H9 (cell line): ENCODE measurements around the gene HRAS. TPM values are rescaled to one million over a fixed set of nuclear protein-coding genes. Genes with fewer than 3 reads are reported as not detected.
A peak's percentile ranks its signal among the peaks of the same experiment; 100 is the strongest.

ENCODE experiments used
- DNase-seq: peaks from one replicate; pipeline ENCODE4 v3.0.0-alpha.2; 2017
- H2AFZ ChIP-seq: one replicate; pipeline ENCODE4 v1.6.1; 2013; ENCODE audit warnings: mild to moderate bottlenecking, low read length, control low read depth, moderate library complexity
- H2AK5ac ChIP-seq: 2 replicates; pipeline ENCODE4 v1.6.1; 2013; ENCODE audit warnings: low read length, control low read depth, mixed read lengths; ENCODE audit not compliant: insufficient read length
- H2BK120ac ChIP-seq: one replicate; pipeline ENCODE4 v1.6.1; 2013; ENCODE audit warnings: low read depth, mild to moderate bottlenecking, low read length, control low read depth, inconsistent platforms; ENCODE audit not compliant: poor library complexity, severe bottlenecking
- H2BK12ac ChIP-seq: 2 replicates; pipeline ENCODE4 v1.6.1; 2013; ENCODE audit warnings: low read length, control low read depth, mixed read lengths, low read depth; ENCODE audit not compliant: insufficient read length
- H2BK15ac ChIP-seq: 2 replicates; pipeline ENCODE4 v1.6.1; 2013; ENCODE audit warnings: low read depth, low read length, control low read depth
- H2BK20ac ChIP-seq: one replicate; pipeline ENCODE4 v1.6.1; 2013; ENCODE audit warnings: low read depth, mild to moderate bottlenecking, low read length, control low read depth, inconsistent platforms; ENCODE audit not compliant: poor library complexity, severe bottlenecking
- H2BK5ac ChIP-seq: 2 replicates; pipeline ENCODE4 v1.6.1; 2013; ENCODE audit warnings: low read length, control low read depth, mixed read lengths; ENCODE audit not compliant: insufficient read length
- H3K14ac ChIP-seq: 2 replicates; pipeline ENCODE4 v1.6.1; 2013; ENCODE audit warnings: low read length, control low read depth; ENCODE audit not compliant: insufficient read depth
- H3K18ac ChIP-seq: 2 replicates; pipeline ENCODE4 v1.6.1; 2013; ENCODE audit warnings: low read depth, mild to moderate bottlenecking, mixed read lengths, low read length, control low read depth; ENCODE audit not compliant: insufficient read length
- H3K23ac ChIP-seq: 2 replicates; pipeline ENCODE4 v1.6.1; 2013; ENCODE audit warnings: low read length, control low read depth, mixed read lengths, low read depth; ENCODE audit not compliant: insufficient read length
- H3K23me2 ChIP-seq: 2 replicates; pipeline ENCODE4 v1.6.1; 2013; ENCODE audit warnings: low read depth, mild to moderate bottlenecking, mixed read lengths, low read length, control low read depth; ENCODE audit not compliant: insufficient read length, poor library complexity, severe bottlenecking
- H3K27ac ChIP-seq: 2 replicates; pipeline ENCODE4 v1.5.1; 2013; ENCODE audit warnings: low read length, control low read depth, mixed read lengths, low read depth; ENCODE audit not compliant: insufficient read length
- H3K27me3 ChIP-seq: 2 replicates; pipeline ENCODE4 v1.6.1; 2013; ENCODE audit warnings: low read length, control low read depth, inconsistent platforms; ENCODE audit not compliant: insufficient read depth
- H3K4ac ChIP-seq: 2 replicates; pipeline ENCODE4 v1.6.1; 2013; ENCODE audit warnings: low read depth, mild to moderate bottlenecking, control low read depth, inconsistent platforms, low read length, moderate library complexity
- H3K4me1 ChIP-seq: 2 replicates; pipeline ENCODE4 v1.6.1; 2013; ENCODE audit warnings: low read length, control low read depth, inconsistent platforms; ENCODE audit not compliant: insufficient read depth
- H3K4me2 ChIP-seq: 2 replicates; pipeline ENCODE4 v1.6.1; 2013; ENCODE audit warnings: low read length, control low read depth, mixed read lengths; ENCODE audit not compliant: insufficient read length, insufficient read depth
- H3K56ac ChIP-seq: 2 replicates; pipeline ENCODE4 v1.6.1; 2013; ENCODE audit warnings: low read depth, mild to moderate bottlenecking, mixed read lengths, low read length, control low read depth; ENCODE audit not compliant: insufficient read length
- H3K79me1 ChIP-seq: 2 replicates; pipeline ENCODE4 v1.6.1; 2013; ENCODE audit warnings: low read depth, mild to moderate bottlenecking, moderate library complexity, low read length, control low read depth, inconsistent platforms; ENCODE audit not compliant: insufficient read depth, poor library complexity, severe bottlenecking
- H3K79me2 ChIP-seq: 2 replicates; pipeline ENCODE4 v1.6.1; 2013; ENCODE audit warnings: low read length, control low read depth, inconsistent platforms; ENCODE audit not compliant: insufficient read depth
- H3K9ac ChIP-seq: 2 replicates; pipeline ENCODE4 v1.6.1; 2013; ENCODE audit warnings: low read length, control low read depth, mixed read lengths; ENCODE audit not compliant: insufficient read length; ENCODE audit errors: extremely low read depth
- H3K9me3 ChIP-seq: one replicate; pipeline ENCODE4 v1.6.1; 2013; ENCODE audit warnings: low read depth, low read length, inconsistent platforms; ENCODE audit not compliant: control insufficient read depth
- H3T11ph ChIP-seq: one replicate; pipeline ENCODE4 v1.6.1; 2013; ENCODE audit warnings: mild to moderate bottlenecking, low read length, control low read depth, inconsistent platforms
- H4K20me1 ChIP-seq: one replicate; pipeline ENCODE4 v1.6.1; 2013; ENCODE audit not compliant: control insufficient read depth, insufficient read length, insufficient read depth
- H4K5ac ChIP-seq: 2 replicates; pipeline ENCODE4 v1.6.1; 2013; ENCODE audit warnings: low read depth, mild to moderate bottlenecking, mixed read lengths, low read length, control low read depth; ENCODE audit not compliant: insufficient read length
- H4K8ac ChIP-seq: replicated peaks from 2 replicates; pipeline ENCODE4 v1.6.1; 2013; ENCODE audit warnings: low read length, control low read depth, mixed read lengths, low read depth; ENCODE audit not compliant: insufficient read length
- H4K91ac ChIP-seq: 2 replicates; pipeline ENCODE4 v1.6.1; 2013; ENCODE audit warnings: low read depth, mild to moderate bottlenecking, moderate library complexity, mixed read lengths, low read length, control low read depth; ENCODE audit not compliant: insufficient read length
- H3K27ac Mint-ChIP-seq, 3 experiments: 2 replicates in 2 of 3; 3 replicates in 1 of 3; pipeline ENCODE4 v1.8.0; 2020 to 2021; ENCODE audit warnings: mixed read lengths in 3 of 3, mild to moderate bottlenecking in 1 of 3, moderate library complexity in 1 of 3
- H3K27me3 Mint-ChIP-seq: 2 replicates; pipeline ENCODE4 v1.8.0; 2021; ENCODE audit warnings: low read depth, mild to moderate bottlenecking, moderate library complexity, mixed read lengths
- H3K36me3 Mint-ChIP-seq, 3 experiments: 2 replicates in 2 of 3; 3 replicates in 1 of 3; pipeline ENCODE4 v1.8.0; 2020 to 2021; ENCODE audit warnings: low read depth in 3 of 3, mixed read lengths in 3 of 3; ENCODE audit not compliant: insufficient read depth in 1 of 3
- H3K4me1 Mint-ChIP-seq, 2 experiments: 2 replicates each; pipeline ENCODE4 v1.8.0; 2020; ENCODE audit warnings: mixed read lengths in 2 of 2
- H3K4me3 Mint-ChIP-seq, 2 experiments: 2 replicates in 1 of 2; 3 replicates in 1 of 2; pipeline ENCODE4 v1.8.0; 2020 to 2021; ENCODE audit warnings: mild to moderate bottlenecking in 2 of 2, mixed read lengths in 2 of 2, moderate library complexity in 1 of 2
- H3K9me3 Mint-ChIP-seq, 2 experiments: 2 replicates in 1 of 2; 3 replicates in 1 of 2; pipeline ENCODE4 v1.8.0; 2020; ENCODE audit warnings: mild to moderate bottlenecking in 2 of 2, mixed read lengths in 2 of 2, moderate library complexity in 1 of 2
- WGBS: extraction: QIAGEN DNeasy Blood & Tissue Kit; methylation state at CpG from one replicate; pipeline ENCODE4 v1.1.7; 2013; ENCODE audit warnings: missing lambda C conversion rate, low lambda C conversion rate, mixed read lengths; ENCODE audit not compliant: insufficient read length; ENCODE audit errors: extremely low coverage; 5-methylcytosine and 5-hydroxymethylcytosine counted together
- microRNA-seq: library from miRNA; unstranded; fragments of <30 nt; microRNA quantifications from one replicate; pipeline ENCODE4, GENCODE V29; 2020; ENCODE audit warnings: borderline microRNAs expressed
- total RNA-seq: library from RNA; stranded (reverse); gene quantifications from 2 replicates; pipeline ENCODE4 v1.2.1, GENCODE V29; 2021
- TF ChIP-seq, protein P1 (sequence below): fragments of 200-600 bp; sonication (generic); conservative IDR thresholded peaks from 3 replicates; pipeline ENCODE4 v1.8.0; 2021; ENCODE audit warnings: antibody characterized with exemption, mild to moderate bottlenecking

The HRAS gene
- total RNA-seq, 1 experiment from 2014 or later: 61.8 TPM

DNA sequence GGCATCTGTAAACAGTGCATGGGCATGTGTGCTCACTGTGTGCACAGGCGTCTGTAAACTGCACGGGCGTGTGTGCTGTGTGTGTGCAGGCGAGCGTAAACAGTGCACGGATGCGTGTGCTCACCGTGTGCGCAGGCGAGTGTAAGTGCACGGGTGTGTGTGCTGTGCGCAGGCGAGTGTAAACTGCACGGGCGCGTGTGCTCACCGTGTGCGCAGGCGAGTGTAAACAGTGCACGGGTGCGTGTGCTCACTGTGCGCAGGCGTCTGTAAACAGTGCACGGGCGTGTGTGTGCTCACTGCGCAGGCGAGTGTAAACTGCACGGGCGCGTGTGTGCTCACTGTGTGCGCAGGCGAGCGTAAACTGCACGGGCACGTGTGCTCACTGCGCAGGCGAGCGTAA is 50.8 kb downstream of the HRAS start:
- Histone ChIP-seq H3K27me3 (no peaks in the 10 kb centered on the region), H3K9me3 (no peaks in the 10 kb centered on the region), H3K23ac (no peak overlapping the region), H3T11ph (no peak overlapping the region), H3K18ac (no peak overlapping the region), H3K9ac (no peak overlapping the region), H3K4me2 (no peak overlapping the region), H3K79me2 (no peaks in the 10 kb centered on the region; the same call in 1 of the 2 replicates), H2AFZ (no peak overlapping the region), H3K4me1 (no peaks in the 10 kb centered on the region), H4K91ac (no peak overlapping the region), H4K8ac (no peak overlapping the region), H3K14ac (no peak overlapping the region), H3K4ac (no peak overlapping the region), H4K5ac (peak overlapping the region; percentile 36), H3K79me1 (peaks cover 2% of the 10 kb centered on the region), H2BK15ac (no peak overlapping the region), H2BK120ac (no peak overlapping the region), H4K20me1 (no peaks in the 10 kb centered on the region), H3K27ac (no peak overlapping the region), H3K56ac (no peak overlapping the region), H2BK12ac (no peak overlapping the region), H2AK5ac (no peak overlapping the region), H3K23me2 (peaks cover 3% of the 10 kb centered on the region), H2BK20ac (no peak overlapping the region), H2BK5ac (no peak overlapping the region)
- Mint-ChIP-seq H3K4me1 (no peaks in the 10 kb centered on the region), H3K27me3 (no peaks in the 10 kb centered on the region), H3K4me3 (no peak overlapping the region), H3K27ac (no peak overlapping the region), H3K9me3 (peaks cover 0 to 6% of the 10 kb centered on the region in 2 experiments; a peak in 3 of 5 replicates), H3K36me3 (peaks cover 9 to 12% (median 11%) of the 10 kb centered on the region in 3 experiments; a peak in 5 of 7 replicates)
- no peak for DNase-seq
- no CpG with 5 or more reads among the region's 38 CpGs for whole genome bisulfite sequencing
- TF ChIP-seq, protein P1, sequence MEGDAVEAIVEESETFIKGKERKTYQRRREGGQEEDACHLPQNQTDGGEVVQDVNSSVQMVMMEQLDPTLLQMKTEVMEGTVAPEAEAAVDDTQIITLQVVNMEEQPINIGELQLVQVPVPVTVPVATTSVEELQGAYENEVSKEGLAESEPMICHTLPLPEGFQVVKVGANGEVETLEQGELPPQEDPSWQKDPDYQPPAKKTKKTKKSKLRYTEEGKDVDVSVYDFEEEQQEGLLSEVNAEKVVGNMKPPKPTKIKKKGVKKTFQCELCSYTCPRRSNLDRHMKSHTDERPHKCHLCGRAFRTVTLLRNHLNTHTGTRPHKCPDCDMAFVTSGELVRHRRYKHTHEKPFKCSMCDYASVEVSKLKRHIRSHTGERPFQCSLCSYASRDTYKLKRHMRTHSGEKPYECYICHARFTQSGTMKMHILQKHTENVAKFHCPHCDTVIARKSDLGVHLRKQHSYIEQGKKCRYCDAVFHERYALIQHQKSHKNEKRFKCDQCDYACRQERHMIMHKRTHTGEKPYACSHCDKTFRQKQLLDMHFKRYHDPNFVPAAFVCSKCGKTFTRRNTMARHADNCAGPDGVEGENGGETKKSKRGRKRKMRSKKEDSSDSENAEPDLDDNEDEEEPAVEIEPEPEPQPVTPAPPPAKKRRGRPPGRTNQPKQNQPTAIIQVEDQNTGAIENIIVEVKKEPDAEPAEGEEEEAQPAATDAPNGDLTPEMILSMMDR: no peak

Small RNA genes lying within 50 kb of the gene (microRNA-seq; reads per million reads assigned to microRNA genes)
- 37.2 reads per million, percentile 63 among the genes with 10 or more reads in this experiment for gene MIR210

Other genes with a start within 250 kb of the HRAS start
- 57.9 and 58.3 TPM in 2 replicates for gene PGGHG, start 246.4 kb downstream of the HRAS start, total RNA-seq
- gene IFITM5, start 236.1 kb downstream of the HRAS start, total RNA-seq: not detected in 2 replicates
- gene IFITM2, start 227.8 kb downstream of the HRAS start, total RNA-seq: 421 and 425 TPM in 2 replicates
- gene IFITM1, start 221.5 kb downstream of the HRAS start, total RNA-seq: 498 and 500 TPM in 2 replicates
- gene IFITM3, start 214.7 kb downstream of the HRAS start, total RNA-seq: 419 and 425 TPM in 2 replicates
- gene B4GALNT4, start 166.1 kb downstream of the HRAS start, total RNA-seq: 101 and 105 TPM in 2 replicates
- 41.7 and 43.8 TPM in 2 replicates for gene PKP3, start 141.4 kb downstream of the HRAS start, total RNA-seq
- gene SIGIRR, start 120.6 kb downstream of the HRAS start, total RNA-seq: 85.7 and 89.7 TPM in 2 replicates
- gene ANO9, start 93.6 kb downstream of the HRAS start, total RNA-seq: 12.3 and 13.1 TPM in 2 replicates
- gene PTDSS2, start 85.3 kb downstream of the HRAS start, total RNA-seq: 53.4 and 55.3 TPM in 2 replicates
- 60.0 and 67.0 TPM in 2 replicates for gene RNH1, start 28.3 kb downstream of the HRAS start, total RNA-seq
- 3.1 and 3.4 TPM in 2 replicates for gene LRRC56, start 2.0 kb upstream of the HRAS start, total RNA-seq
- 4.2 and 4.7 TPM in 2 replicates for gene LMNTD2, start 25.2 kb upstream of the HRAS start, total RNA-seq
- 26.3 and 30.0 TPM in 2 replicates for gene RASSF7, start 25.4 kb upstream of the HRAS start, total RNA-seq
- gene PHRF1, start 40.9 kb upstream of the HRAS start, total RNA-seq: 48.9 and 50.6 TPM in 2 replicates
- 9.7 and 9.8 TPM in 2 replicates for gene IRF7, start 80.4 kb upstream of the HRAS start, total RNA-seq
- gene CDHR5, start 89.4 kb upstream of the HRAS start, total RNA-seq: 0.46 TPM in 1 of 2 replicates, not detected in the other
- 1.8 and 2.3 TPM in 2 replicates for gene SCT, start 91.6 kb upstream of the HRAS start, total RNA-seq
- 6.2 and 6.8 TPM in 2 replicates for gene DRD4, start 101.7 kb upstream of the HRAS start, total RNA-seq
- gene DEAF1, start 159.6 kb upstream of the HRAS start, total RNA-seq: 67.3 and 68.6 TPM in 2 replicates
- gene TMEM80, start 160.2 kb upstream of the HRAS start, total RNA-seq: 15.3 and 23.6 TPM in 2 replicates
- 92.8 and 101 TPM in 2 replicates for gene EPS8L2, start 170.7 kb upstream of the HRAS start, total RNA-seq
- gene TALDO1, start 211.9 kb upstream of the HRAS start, total RNA-seq: 268 and 300 TPM in 2 replicates
- 51.5 and 60.0 TPM in 2 replicates for gene GATD1, start 241.9 kb upstream of the HRAS start, total RNA-seq